ENCODE results near the gene RAB3B. TPM values are rescaled to one million over a fixed set of nuclear protein-coding genes. Genes with fewer than 3 reads are reported as not detected.

The RAB3B gene
- total and polyA plus RNA-seq, 2 experiments from 2014 or later = 9.7 to 24.7 TPM

GRCh38 chr1:51997974-51998382 is 7.5 kb upstream of the RAB3B start:
- no peak for DNase-seq (ENCODE audit: low spot score)
- Histone ChIP-seq H3K4me3 (no peak overlapping the region), H3K27me3 (no peaks in the 10 kb centered on the region), H3K9me3 (ENCODE audit: low read depth) (no peaks in the 10 kb centered on the region), H3K27ac (no peak overlapping the region), H3K4me2 (no peak overlapping the region), H3K36me3 (replicated peaks; ENCODE audit: insufficient read depth, low read depth) (no peaks in the 10 kb centered on the region), H3K4me1 (ENCODE audit: insufficient read depth) (no peaks in the 10 kb centered on the region), H4K20me1 (ENCODE audit: insufficient read depth, poor library complexity, severe bottlenecking) (no peaks in the 10 kb centered on the region), H3K9me2 (replicated peaks; ENCODE audit: insufficient read depth) (no peaks in the 10 kb centered on the region), H2AFZ (no peak overlapping the region), H3K79me2 (no peaks in the 10 kb centered on the region)
- TF ChIP-seq, protein P1, sequence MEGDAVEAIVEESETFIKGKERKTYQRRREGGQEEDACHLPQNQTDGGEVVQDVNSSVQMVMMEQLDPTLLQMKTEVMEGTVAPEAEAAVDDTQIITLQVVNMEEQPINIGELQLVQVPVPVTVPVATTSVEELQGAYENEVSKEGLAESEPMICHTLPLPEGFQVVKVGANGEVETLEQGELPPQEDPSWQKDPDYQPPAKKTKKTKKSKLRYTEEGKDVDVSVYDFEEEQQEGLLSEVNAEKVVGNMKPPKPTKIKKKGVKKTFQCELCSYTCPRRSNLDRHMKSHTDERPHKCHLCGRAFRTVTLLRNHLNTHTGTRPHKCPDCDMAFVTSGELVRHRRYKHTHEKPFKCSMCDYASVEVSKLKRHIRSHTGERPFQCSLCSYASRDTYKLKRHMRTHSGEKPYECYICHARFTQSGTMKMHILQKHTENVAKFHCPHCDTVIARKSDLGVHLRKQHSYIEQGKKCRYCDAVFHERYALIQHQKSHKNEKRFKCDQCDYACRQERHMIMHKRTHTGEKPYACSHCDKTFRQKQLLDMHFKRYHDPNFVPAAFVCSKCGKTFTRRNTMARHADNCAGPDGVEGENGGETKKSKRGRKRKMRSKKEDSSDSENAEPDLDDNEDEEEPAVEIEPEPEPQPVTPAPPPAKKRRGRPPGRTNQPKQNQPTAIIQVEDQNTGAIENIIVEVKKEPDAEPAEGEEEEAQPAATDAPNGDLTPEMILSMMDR (IDR thresholded peaks at IDR 0.05; ENCODE audit: poor library complexity) = no peak
- TF ChIP-seq EZH2phosphoT487 (IDR thresholded peaks at IDR 0.05; ENCODE audit: low read depth, severe bottlenecking, unreplicated experiment) (no peak), EZH2 (IDR thresholded peaks at IDR 0.05; ENCODE audit: borderline replicate concordance) (no peak)
- 51% methylated on average over 5 of the region's 5 CpGs for WGBS (ENCODE audit: low lambda C conversion rate, missing lambda C conversion rate)

- peak overlapping the region; percentile 83 for H3K4me3 ChIP-seq
- H3K27ac ChIP-seq = peak overlapping the region; percentile 59
- H3K27me3 ChIP-seq = peaks cover 5% of the 10 kb centered on the region
- H3K4me2 ChIP-seq = peak overlapping the region; percentile 88
- peaks cover 2% of the 10 kb centered on the region for H3K4me1 ChIP-seq (ENCODE audit: insufficient read depth)
- WGBS (ENCODE audit: low lambda C conversion rate, missing lambda C conversion rate) = 8% methylated on average over 14 of the region's 47 CpGs
- H3K79me2 ChIP-seq = no peaks in the 10 kb centered on the region
- H3K36me3 ChIP-seq (replicated peaks; ENCODE audit: insufficient read depth, low read depth) = no peaks in the 10 kb centered on the region
- no peaks in the 10 kb centered on the region for H3K9me3 ChIP-seq (ENCODE audit: low read depth)
- TF ChIP-seq, protein P1 (IDR thresholded peaks at IDR 0.05; ENCODE audit: poor library complexity) = no peak
- TF ChIP-seq EZH2phosphoT487 (IDR thresholded peaks at IDR 0.05; ENCODE audit: low read depth, severe bottlenecking, unreplicated experiment) = no peak
- no peak for TF ChIP-seq EZH2 (IDR thresholded peaks at IDR 0.05; ENCODE audit: borderline replicate concordance)
- no peak for DNase-seq (ENCODE audit: low spot score)
- no peaks in the 10 kb centered on the region for H3K9me2 ChIP-seq (replicated peaks; ENCODE audit: insufficient read depth)
- no peaks in the 10 kb centered on the region for H4K20me1 ChIP-seq (ENCODE audit: insufficient read depth, poor library complexity, severe bottlenecking)
- H2AFZ ChIP-seq = peak overlapping the region; percentile 90
Measured at GRCh38 chr1:51989582-51990477, 670 bp downstream of the RAB3B start.

GRCh38 chr1:51988254-51988653 is 2.2 kb downstream of the RAB3B start:
- H3K79me2 ChIP-seq = no peaks in the 10 kb centered on the region
- H3K36me3 ChIP-seq (replicated peaks; ENCODE audit: insufficient read depth, low read depth) = no peaks in the 10 kb centered on the region
- TF ChIP-seq, protein P1 (IDR thresholded peaks at IDR 0.05; ENCODE audit: poor library complexity) = no peak
- no peak for TF ChIP-seq EZH2 (IDR thresholded peaks at IDR 0.05; ENCODE audit: borderline replicate concordance)
- no peak for TF ChIP-seq EZH2phosphoT487 (IDR thresholded peaks at IDR 0.05; ENCODE audit: low read depth, severe bottlenecking, unreplicated experiment)
- H3K27ac ChIP-seq = no peak overlapping the region
- DNase-seq (ENCODE audit: low spot score) = no peak
- H3K4me1 ChIP-seq (ENCODE audit: insufficient read depth) = peaks cover 2% of the 10 kb centered on the region
- H3K4me3 ChIP-seq = no peak overlapping the region
- no peak overlapping the region for H2AFZ ChIP-seq
- H3K27me3 ChIP-seq = peaks cover 5% of the 10 kb centered on the region
- no peaks in the 10 kb centered on the region for H3K9me2 ChIP-seq (replicated peaks; ENCODE audit: insufficient read depth)
- no peak overlapping the region for H3K4me2 ChIP-seq
- no peaks in the 10 kb centered on the region for H3K9me3 ChIP-seq (ENCODE audit: low read depth)
- no peaks in the 10 kb centered on the region for H4K20me1 ChIP-seq (ENCODE audit: insufficient read depth, poor library complexity, severe bottlenecking)
